ENCODE measurements around the gene P3H2. TPM values are rescaled to one million over a fixed set of nuclear protein-coding genes. Genes with fewer than 3 reads are reported as not detected.
A peak's percentile ranks its signal among the peaks of the same experiment; 100 is the strongest.

Gene P3H2
- total RNA-seq, 1 experiment from 2014 or later: 19.6 TPM

- intact Hi-C loops (cut with micrococcal nuclease; ENCODE audit: unreplicated experiment): loop anchor here (5.0 kb wide), 1 partner anchor 42 kb away; no protein-coding TSS in a partner anchor
- CTCF ChIA-PET: no interaction called here
These were observed 111.1 kb downstream of the P3H2 start for GRCh38 chr3:190009614-190010013.

GRCh38 chr3:190008432-190008831, 112.3 kb downstream of the P3H2 start:
- TF ChIP-seq CTCF (conservative IDR thresholded peaks at IDR 0.05; ENCODE audit: low read depth, low read length) (no peak), EZH2 (IDR thresholded peaks at IDR 0.05; ENCODE audit: borderline replicate concordance, low read depth, low read length, poor library complexity, severe bottlenecking) (no peak)
- H3K36me3 ChIP-seq (ENCODE audit: insufficient read depth, low read length, poor library complexity, severe bottlenecking): no peaks in the 10 kb centered on the region
- DNase-seq (ENCODE audit: low spot score): no peak
- no peaks in the 10 kb centered on the region for H3K27me3 ChIP-seq (replicated peaks; ENCODE audit: insufficient read depth, low read depth, low read length, poor library complexity)
- no peaks in the 10 kb centered on the region for H3K9me3 ChIP-seq (ENCODE audit: low read depth, low read length, poor library complexity, severe bottlenecking)
- CTCF ChIA-PET: interaction anchor here (0.6 kb wide), 1 partner anchor 314 kb away, joined by 3 read pairs; the partner anchor contains the start of gene CLDN1
- intact Hi-C loops (cut with micrococcal nuclease; ENCODE audit: unreplicated experiment): no loop called here
- BruUV-seq (replicated peaks): no TSS peak
- no peak overlapping the region for H3K27ac ChIP-seq (ENCODE audit: low read depth, low read length, poor library complexity, severe bottlenecking)
- H3K4me3 ChIP-seq (ENCODE audit: low read depth, low read length, poor library complexity, severe bottlenecking): no peak overlapping the region
- H3K4me1 ChIP-seq (ENCODE audit: insufficient read depth, low read length, poor library complexity, severe bottlenecking): peaks cover 47% of the 10 kb centered on the region
- POLR2A ChIA-PET (ENCODE audit: low non-redundant PET): no interaction called here

More at GRCh38 chr3:190009614-190010013, 111.1 kb downstream of the P3H2 start:
- H3K4me1 ChIP-seq (ENCODE audit: insufficient read depth, low read length, poor library complexity, severe bottlenecking): peaks cover 51% of the 10 kb centered on the region
- POLR2A ChIA-PET (ENCODE audit: low non-redundant PET): no interaction called here
- no peak overlapping the region for H3K4me3 ChIP-seq (ENCODE audit: low read depth, low read length, poor library complexity, severe bottlenecking)
- H3K9me3 ChIP-seq (ENCODE audit: low read depth, low read length, poor library complexity, severe bottlenecking): no peaks in the 10 kb centered on the region
- no peak overlapping the region for H3K27ac ChIP-seq (ENCODE audit: low read depth, low read length, poor library complexity, severe bottlenecking)
- DNase-seq (ENCODE audit: low spot score): peak; percentile 25
- H3K27me3 ChIP-seq (replicated peaks; ENCODE audit: insufficient read depth, low read depth, low read length, poor library complexity): no peaks in the 10 kb centered on the region
- BruUV-seq (replicated peaks): no TSS peak
- no peaks in the 10 kb centered on the region for H3K36me3 ChIP-seq (ENCODE audit: insufficient read depth, low read length, poor library complexity, severe bottlenecking)
- TF ChIP-seq CTCF (conservative IDR thresholded peaks at IDR 0.05; ENCODE audit: low read depth, low read length) (no peak), EZH2 (IDR thresholded peaks at IDR 0.05; ENCODE audit: borderline replicate concordance, low read depth, low read length, poor library complexity, severe bottlenecking) (no peak)

GRCh38 chr3:190005343-190006113, 115.2 kb downstream of the P3H2 start:
- no TSS peak for BruUV-seq (replicated peaks)

More at GRCh38 chr3:190005343-190006113, 115.2 kb downstream of the P3H2 start:
- peaks cover 35% of the 10 kb centered on the region for H3K4me1 ChIP-seq (ENCODE audit: insufficient read depth, low read length, poor library complexity, severe bottlenecking)
- no peaks in the 10 kb centered on the region for H3K27me3 ChIP-seq (replicated peaks; ENCODE audit: insufficient read depth, low read depth, low read length, poor library complexity)
- intact Hi-C loops (cut with micrococcal nuclease; ENCODE audit: unreplicated experiment): no loop called here
- POLR2A ChIA-PET (ENCODE audit: low non-redundant PET): no interaction called here
- no peak for DNase-seq (ENCODE audit: low spot score)
- no peak for TF ChIP-seq CTCF (conservative IDR thresholded peaks at IDR 0.05; ENCODE audit: low read depth, low read length)
- no peak for TF ChIP-seq EZH2 (IDR thresholded peaks at IDR 0.05; ENCODE audit: borderline replicate concordance, low read depth, low read length, poor library complexity, severe bottlenecking)
- no peak overlapping the region for H3K27ac ChIP-seq (ENCODE audit: low read depth, low read length, poor library complexity, severe bottlenecking)
- H3K4me3 ChIP-seq (ENCODE audit: low read depth, low read length, poor library complexity, severe bottlenecking): no peak overlapping the region
- H3K36me3 ChIP-seq (ENCODE audit: insufficient read depth, low read length, poor library complexity, severe bottlenecking): no peaks in the 10 kb centered on the region
- CTCF ChIA-PET: no interaction called here
- H3K9me3 ChIP-seq (ENCODE audit: low read depth, low read length, poor library complexity, severe bottlenecking): no peaks in the 10 kb centered on the region

Measured in A673 (cell line).